ENCODE measurements around the gene LAMA3. TPM values are rescaled to one million over a fixed set of nuclear protein-coding genes. Genes with fewer than 3 reads are reported as not detected.

Gene LAMA3
- total RNA-seq, 1 donor from 2014 or later: 1.7 TPM

DNA sequence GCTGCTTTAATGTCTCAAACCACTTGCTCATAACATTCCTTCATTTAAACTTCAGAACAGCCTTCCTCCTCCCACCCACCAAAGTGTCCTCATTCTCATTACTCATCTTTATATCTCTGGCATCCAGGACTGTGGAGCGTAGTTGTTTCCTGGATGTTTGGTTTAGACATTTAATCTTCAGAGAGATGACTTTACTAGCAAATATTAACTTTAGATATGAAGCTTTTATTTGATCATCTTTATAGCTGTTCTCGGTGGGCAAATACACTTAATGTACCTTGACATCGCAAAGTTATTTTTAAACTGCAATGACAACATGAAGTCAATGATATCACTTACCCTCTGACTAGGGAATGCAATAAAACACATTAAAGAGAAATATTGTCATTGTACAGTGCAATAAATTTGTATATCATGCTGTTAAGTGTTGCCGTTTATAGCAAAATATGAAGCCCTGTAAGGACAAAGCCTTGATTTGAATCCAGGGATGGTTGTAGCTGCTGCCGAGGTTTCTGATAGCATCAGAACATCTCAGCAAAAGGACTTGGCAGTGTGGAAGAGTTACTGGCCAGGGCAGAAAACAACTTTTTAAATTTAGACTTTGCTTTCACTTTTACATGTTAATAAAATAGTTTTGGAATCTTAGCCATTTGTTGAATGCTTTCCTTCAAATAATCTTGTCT lies 4.6 kb upstream of the LAMA3 start:
- no peaks in the 10 kb centered on the region for H3K36me3 Mint-ChIP-seq (ENCODE audit: low read depth, unreplicated experiment)
- H3K4me1 Mint-ChIP-seq (ENCODE audit: unreplicated experiment): peaks cover 5% of the 10 kb centered on the region
- H3K4me3 Mint-ChIP-seq (ENCODE audit: unreplicated experiment): no peak overlapping the region
- no peak overlapping the region for H3K27ac Mint-ChIP-seq (ENCODE audit: unreplicated experiment)
- no peak for DNase-seq (ENCODE audit: low spot score)
- TF ChIP-seq CTCF (IDR thresholded peaks at IDR 0.05; ENCODE audit: unreplicated experiment): no peak
- no peaks in the 10 kb centered on the region for H3K9me3 Mint-ChIP-seq (ENCODE audit: unreplicated experiment)
- no peaks in the 10 kb centered on the region for H3K27me3 Mint-ChIP-seq (ENCODE audit: unreplicated experiment)

DNA sequence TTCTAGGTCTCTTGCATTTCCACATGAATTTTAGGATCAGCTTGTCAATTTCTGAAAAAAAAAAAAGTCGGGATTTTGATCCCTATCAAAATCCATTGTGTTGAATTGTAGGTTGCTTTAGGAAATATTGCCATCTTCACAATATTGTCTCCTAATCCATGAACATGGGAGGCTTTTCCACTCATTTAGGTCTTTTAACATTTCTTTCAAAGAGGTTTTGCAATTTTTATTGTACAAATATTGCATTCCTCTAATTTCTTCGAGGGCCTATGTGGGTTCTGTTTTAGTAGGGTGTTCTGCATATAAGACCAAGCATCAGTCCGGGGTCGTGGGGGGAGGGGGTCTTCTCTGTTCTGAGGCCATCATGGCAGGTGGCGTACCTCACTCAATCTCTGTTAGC lies 725 bp upstream of the LAMA3 start:
- TF ChIP-seq CTCF (IDR thresholded peaks at IDR 0.05; ENCODE audit: unreplicated experiment): no peak
- Mint-ChIP-seq H3K36me3 (ENCODE audit: low read depth, unreplicated experiment) (no peaks in the 10 kb centered on the region), H3K9me3 (ENCODE audit: unreplicated experiment) (no peaks in the 10 kb centered on the region), H3K4me1 (ENCODE audit: unreplicated experiment) (peaks cover 5% of the 10 kb centered on the region), H3K27ac (ENCODE audit: unreplicated experiment) (no peak overlapping the region), H3K4me3 (ENCODE audit: unreplicated experiment) (no peak overlapping the region), H3K27me3 (ENCODE audit: unreplicated experiment) (no peaks in the 10 kb centered on the region)
- no peak for DNase-seq (ENCODE audit: low spot score)

DNA sequence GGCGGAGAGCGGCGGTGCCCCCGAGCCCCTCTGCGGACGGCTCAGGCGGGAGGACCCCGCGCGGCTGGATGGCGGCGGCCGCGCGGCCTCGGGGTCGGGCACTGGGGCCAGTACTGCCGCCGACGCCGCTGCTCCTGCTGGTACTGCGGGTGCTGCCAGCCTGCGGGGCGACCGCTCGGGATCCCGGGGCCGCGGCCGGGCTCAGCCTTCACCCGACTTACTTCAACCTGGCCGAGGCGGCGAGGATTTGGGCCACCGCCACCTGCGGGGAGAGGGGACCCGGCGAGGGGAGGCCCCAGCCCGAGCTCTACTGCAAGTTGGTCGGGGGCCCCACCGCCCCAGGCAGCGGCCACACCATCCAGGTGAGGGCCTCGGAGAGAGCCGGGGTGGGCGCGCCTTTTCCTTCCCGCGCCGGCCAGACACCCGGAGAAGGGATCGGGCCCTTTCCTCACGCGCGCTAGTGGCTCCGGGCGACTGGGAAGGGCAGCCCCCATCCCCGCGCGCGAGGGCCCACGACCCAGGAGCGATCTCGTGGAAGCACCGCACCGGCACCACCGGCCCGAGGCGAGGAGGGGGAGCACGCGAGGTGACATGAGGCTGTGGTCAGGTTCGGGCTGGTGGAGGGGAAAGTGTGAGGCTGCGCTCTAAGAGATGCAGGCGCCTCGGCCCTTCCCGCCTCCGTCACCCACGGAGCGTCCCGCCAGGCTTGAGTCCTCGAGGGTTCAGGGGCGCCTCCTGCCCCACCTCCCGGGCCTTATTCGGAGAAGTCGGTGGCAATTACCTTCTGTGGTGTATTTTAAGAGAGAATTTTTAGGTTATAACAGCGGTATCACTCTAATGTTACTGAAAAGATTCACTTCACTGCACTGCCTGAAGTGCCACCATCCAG lies 607 bp downstream of the LAMA3 start:
- no peak overlapping the region for H3K4me3 Mint-ChIP-seq (ENCODE audit: unreplicated experiment)
- peaks cover 5% of the 10 kb centered on the region for H3K4me1 Mint-ChIP-seq (ENCODE audit: unreplicated experiment)
- no peak for TF ChIP-seq CTCF (IDR thresholded peaks at IDR 0.05; ENCODE audit: unreplicated experiment)
- H3K27me3 Mint-ChIP-seq (ENCODE audit: unreplicated experiment): no peaks in the 10 kb centered on the region
- peak; percentile 14 for DNase-seq (ENCODE audit: low spot score)
- H3K9me3 Mint-ChIP-seq (ENCODE audit: unreplicated experiment): no peaks in the 10 kb centered on the region
- H3K27ac Mint-ChIP-seq (ENCODE audit: unreplicated experiment): no peak overlapping the region
- H3K36me3 Mint-ChIP-seq (ENCODE audit: low read depth, unreplicated experiment): no peaks in the 10 kb centered on the region

- TF ChIP-seq CTCF (IDR thresholded peaks at IDR 0.05; ENCODE audit: unreplicated experiment): no peak
- Mint-ChIP-seq H3K36me3 (ENCODE audit: low read depth, unreplicated experiment) (no peaks in the 10 kb centered on the region), H3K9me3 (ENCODE audit: unreplicated experiment) (no peaks in the 10 kb centered on the region), H3K27ac (ENCODE audit: unreplicated experiment) (no peak overlapping the region), H3K4me3 (ENCODE audit: unreplicated experiment) (no peak overlapping the region), H3K4me1 (ENCODE audit: unreplicated experiment) (peaks cover 5% of the 10 kb centered on the region), H3K27me3 (ENCODE audit: unreplicated experiment) (no peaks in the 10 kb centered on the region)
- no peak for DNase-seq (ENCODE audit: low spot score)
Observed at GRCh38 chr18:23690505-23691068, 1.3 kb downstream of the LAMA3 start.
